GM10266 (cell line): ENCODE results near the gene COIL.

Source experiments
- DNase-seq: peaks from one replicate; pipeline ENCODE4 v3.0.0; 2012; ENCODE audit errors: extremely low spot score
- TF ChIP-seq, protein P1 (sequence below): IDR thresholded peaks from 2 replicates; pipeline ENCODE4 v1.5.1; 2012; ENCODE audit warnings: mild to moderate bottlenecking, low read depth; ENCODE audit not compliant: control insufficient read depth, insufficient read depth; ENCODE audit errors: missing control alignments

The COIL gene

DNA sequence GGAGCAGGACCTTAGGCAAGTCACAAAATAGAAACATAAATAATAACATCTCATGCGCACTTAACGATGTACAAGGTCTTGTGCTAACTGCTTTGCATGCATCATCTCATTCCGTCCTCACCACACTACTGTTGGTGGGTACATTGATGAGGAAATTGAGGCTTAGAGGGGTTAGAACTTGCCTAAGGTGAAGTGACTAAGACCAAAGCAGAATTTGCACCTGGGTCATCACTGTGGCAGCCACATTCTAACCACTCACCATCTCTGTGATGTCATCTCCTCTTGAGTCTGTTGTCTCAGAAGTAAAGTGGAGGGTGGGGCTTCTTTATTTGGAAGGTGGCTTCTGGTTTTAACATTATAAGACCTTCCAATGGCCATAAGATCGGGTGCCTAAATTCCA lies 26.6 kb downstream of the COIL start:
- no peak for DNase-seq
- TF ChIP-seq, protein P1, sequence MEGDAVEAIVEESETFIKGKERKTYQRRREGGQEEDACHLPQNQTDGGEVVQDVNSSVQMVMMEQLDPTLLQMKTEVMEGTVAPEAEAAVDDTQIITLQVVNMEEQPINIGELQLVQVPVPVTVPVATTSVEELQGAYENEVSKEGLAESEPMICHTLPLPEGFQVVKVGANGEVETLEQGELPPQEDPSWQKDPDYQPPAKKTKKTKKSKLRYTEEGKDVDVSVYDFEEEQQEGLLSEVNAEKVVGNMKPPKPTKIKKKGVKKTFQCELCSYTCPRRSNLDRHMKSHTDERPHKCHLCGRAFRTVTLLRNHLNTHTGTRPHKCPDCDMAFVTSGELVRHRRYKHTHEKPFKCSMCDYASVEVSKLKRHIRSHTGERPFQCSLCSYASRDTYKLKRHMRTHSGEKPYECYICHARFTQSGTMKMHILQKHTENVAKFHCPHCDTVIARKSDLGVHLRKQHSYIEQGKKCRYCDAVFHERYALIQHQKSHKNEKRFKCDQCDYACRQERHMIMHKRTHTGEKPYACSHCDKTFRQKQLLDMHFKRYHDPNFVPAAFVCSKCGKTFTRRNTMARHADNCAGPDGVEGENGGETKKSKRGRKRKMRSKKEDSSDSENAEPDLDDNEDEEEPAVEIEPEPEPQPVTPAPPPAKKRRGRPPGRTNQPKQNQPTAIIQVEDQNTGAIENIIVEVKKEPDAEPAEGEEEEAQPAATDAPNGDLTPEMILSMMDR = no peak

DNA sequence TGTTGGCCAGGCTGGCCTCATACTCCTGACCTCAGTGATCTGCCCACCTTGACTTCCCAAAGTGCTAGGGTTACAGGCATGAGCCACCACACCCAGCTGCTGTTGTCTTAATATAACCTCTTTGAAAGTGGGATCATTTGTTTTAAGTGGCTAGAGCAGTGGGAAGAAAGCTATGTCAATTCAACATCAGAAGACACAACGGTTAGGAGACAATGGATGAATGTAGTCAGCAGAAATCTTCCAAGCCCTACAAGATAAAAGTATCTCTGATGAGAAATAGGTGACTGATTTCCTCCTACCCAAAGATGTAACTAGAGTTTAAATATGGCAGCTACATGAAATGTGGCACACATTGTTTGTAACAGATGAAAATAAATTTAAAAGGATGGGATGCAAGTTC lies 27.0 kb downstream of the COIL start:
- TF ChIP-seq, protein P1 = no peak
- DNase-seq = no peak

DNA sequence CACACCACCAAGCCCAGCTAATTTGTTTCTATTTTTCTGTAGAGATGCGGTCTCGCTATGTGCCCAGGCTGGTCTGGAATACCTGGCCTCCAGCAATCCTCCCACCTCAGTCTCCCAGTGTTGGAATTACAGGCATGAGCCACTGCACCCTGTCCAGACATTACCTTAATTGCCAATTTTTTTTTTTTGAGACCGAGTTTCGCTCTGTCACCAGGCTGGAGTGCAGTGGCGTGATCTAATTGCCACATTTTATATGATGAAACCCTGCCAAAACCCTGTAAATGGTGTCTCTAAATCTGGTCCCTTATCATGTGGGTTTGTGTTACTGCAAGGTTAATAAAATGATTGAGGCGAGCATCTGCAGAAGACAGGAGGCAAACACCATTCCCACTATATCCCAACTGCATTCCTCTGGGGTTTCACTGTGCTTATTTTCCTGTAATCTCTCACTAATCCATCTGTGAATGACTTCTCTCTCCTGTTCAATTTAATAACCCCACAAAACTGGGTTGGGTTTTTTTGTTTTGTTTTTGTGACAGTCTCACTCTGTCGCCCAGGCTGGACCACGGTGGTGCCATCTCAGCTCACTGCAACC lies 27.6 kb downstream of the COIL start:
- DNase-seq = no peak
- TF ChIP-seq, protein P1 = no peak

DNA sequence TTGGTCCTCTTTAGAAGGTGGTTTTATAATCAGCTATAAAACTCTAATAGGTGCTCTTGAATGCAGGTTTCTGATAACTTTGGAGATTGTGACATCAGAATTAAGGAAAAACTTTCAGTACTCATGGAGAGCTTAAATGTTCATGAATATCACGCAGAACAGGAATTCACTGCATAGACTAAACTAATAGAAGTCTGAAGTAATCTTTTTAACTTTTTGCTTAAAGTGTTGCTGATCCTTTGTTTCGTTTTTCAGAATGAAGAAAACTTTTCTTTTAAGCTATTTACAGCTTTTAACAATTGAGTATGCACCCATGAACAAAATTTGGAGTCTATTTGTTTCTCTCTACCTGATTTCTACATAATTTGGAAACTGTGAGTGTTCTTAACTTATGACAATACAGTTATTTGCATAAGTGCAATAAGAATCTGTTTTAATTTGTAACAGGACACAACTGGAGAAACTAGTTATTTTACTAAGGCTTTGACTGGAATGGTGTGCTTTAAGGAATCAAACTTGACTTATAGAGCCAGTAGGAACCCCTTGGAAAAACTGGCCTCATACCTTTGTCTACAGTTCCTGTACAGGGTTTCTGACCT lies 30.0 kb downstream of the COIL start:
- DNase-seq = no peak
- TF ChIP-seq, protein P1 = no peak

DNA sequence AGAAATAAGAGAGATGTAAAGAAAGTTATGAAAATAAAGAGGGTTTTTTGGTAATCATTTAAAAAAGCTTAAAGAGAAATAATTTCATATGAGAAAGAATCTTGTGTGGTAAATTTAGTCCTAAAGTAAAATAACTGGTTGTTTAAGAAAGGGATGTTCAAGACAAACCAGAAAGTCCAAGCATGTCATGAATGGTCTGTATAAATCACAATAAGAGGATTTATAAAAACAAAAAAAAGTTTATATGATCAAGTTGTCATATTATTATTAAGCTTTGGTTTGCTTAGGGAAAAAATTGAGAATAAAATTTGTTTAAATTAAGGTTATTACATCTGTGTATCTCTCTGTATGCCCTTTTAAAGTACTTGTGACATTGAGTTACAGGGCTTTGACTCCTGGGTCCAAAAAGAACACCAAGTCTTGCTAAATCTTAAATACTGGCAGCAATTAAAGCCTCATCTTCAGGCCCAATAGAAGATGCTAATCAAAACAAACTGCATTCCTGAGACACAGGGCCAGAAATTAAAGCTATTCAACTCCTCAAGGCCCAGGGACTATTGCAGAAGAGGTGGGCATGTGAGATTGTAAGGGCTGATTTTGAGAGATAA lies 31.4 kb downstream of the COIL start:
- no peak for DNase-seq
- TF ChIP-seq, protein P1 = no peak

DNA sequence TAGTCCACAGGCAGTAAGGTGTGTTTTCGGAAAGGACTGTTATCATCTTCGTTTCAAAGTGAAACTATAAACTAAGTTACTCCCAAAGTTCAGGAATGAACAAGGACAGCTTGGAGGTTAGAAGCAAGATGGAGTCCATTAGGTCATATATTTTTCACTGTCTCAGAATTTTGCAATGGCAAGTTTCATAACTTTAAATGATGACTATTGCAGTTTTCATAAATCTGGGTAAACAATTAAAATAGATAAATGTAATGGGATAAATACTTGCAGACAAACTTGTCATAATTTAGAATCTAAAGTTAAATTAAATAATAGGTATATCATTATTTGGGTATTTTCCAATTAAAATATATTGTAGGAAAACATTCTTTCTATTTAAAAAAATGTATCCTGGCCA lies 32.3 kb downstream of the COIL start:
- TF ChIP-seq, protein P1 = no peak
- DNase-seq = no peak

DNA sequence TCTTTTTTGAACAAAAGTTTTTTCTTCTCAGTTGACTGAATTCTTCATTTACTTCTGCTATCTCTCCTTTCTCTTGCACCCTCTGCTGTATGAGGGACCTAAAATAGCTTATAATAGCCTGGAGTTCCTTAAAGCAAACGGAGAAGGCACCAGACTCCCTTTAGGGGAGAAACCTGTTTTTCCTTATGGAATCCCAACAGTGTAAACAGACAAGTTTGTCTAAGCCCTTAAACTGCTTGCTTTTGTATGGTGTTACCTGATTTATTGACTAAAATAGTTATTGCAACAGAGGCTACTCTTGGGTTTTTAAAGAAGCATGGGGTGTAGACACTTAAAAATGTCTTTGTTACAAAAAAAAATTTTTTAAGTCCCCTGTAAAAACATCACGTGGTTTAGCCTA lies 34.1 kb downstream of the COIL start:
- TF ChIP-seq, protein P1 = no peak
- no peak for DNase-seq
